GM21390 (cell line): ENCODE data around the gene NUDCD2.

Experiments
- ATAC-seq: cut with Tn5 transposase; IDR thresholded peaks from one replicate; pipeline ENCODE4 v1.9.1; 2021; ENCODE audit not compliant: unreplicated experiment

NUDCD2 gene

GRCh38 chr5:163459819-163460561, at the start of gene NUDCD2:
Gene NUDCD2 (minus strand): TSS chr5:163460102. CDS start chr5:163460050, 52 bp downstream.
- ATAC-seq: peak; percentile 77

GRCh38 chr5:163509291-163509951, 49.5 kb upstream of the NUDCD2 start:
- no peak for ATAC-seq

- no peak for ATAC-seq
These were observed 48.9 kb upstream of the NUDCD2 start for GRCh38 chr5:163508753-163509152.

GRCh38 chr5:163506726-163507125, 46.8 kb upstream of the NUDCD2 start:
- no peak for ATAC-seq

GRCh38 chr5:163506095-163506457, 46.2 kb upstream of the NUDCD2 start:
- ATAC-seq: peak; percentile 10

- peak; percentile 84 for ATAC-seq
These were observed 45.6 kb upstream of the NUDCD2 start, which contains the start of gene MAT2B for GRCh38 chr5:163505368-163506094. Gene MAT2B (plus strand): TSS chr5:163505619. CDS start chr5:163505687, 68 bp downstream.

GRCh38 chr5:163505049-163505367, 45.1 kb upstream of the NUDCD2 start:
- no peak for ATAC-seq

GRCh38 chr5:163504079-163504931, 44.4 kb upstream of the NUDCD2 start:
- no peak for ATAC-seq

- ATAC-seq: no peak
These were observed 43.5 kb upstream of the NUDCD2 start for GRCh38 chr5:163503106-163504078.

- ATAC-seq: no peak
These were observed 42.6 kb upstream of the NUDCD2 start for GRCh38 chr5:163502521-163502920.

- no peak for ATAC-seq
These were observed 39.0 kb upstream of the NUDCD2 start for GRCh38 chr5:163498886-163499285.

- no peak for ATAC-seq
These were observed 37.4 kb upstream of the NUDCD2 start for GRCh38 chr5:163497315-163497714.

GRCh38 chr5:163496286-163496685, 36.4 kb upstream of the NUDCD2 start:
- ATAC-seq: no peak

- no peak for ATAC-seq
These were observed 29.8 kb upstream of the NUDCD2 start for GRCh38 chr5:163489745-163490075.

GRCh38 chr5:163489055-163489744, 29.3 kb upstream of the NUDCD2 start:
- no peak for ATAC-seq

GRCh38 chr5:163478982-163479271, 19.0 kb upstream of the NUDCD2 start:
- no peak for ATAC-seq

- no peak for ATAC-seq
These were observed 18.5 kb upstream of the NUDCD2 start for GRCh38 chr5:163478126-163478981.

GRCh38 chr5:163475411-163475810, 15.5 kb upstream of the NUDCD2 start:
- ATAC-seq: no peak
